Measurements from ENCODE around the gene MRPL58. TPM values are rescaled to one million over a fixed set of nuclear protein-coding genes. Genes with fewer than 3 reads are reported as not detected.

MRPL58 gene
- total and polyA plus RNA-seq, 10 of the 15 experiments (the other 5 are each of a cell fraction or from before 2014, with no cell fraction given) = 23.0 to 64.3 (median 51.9) TPM

DNA sequence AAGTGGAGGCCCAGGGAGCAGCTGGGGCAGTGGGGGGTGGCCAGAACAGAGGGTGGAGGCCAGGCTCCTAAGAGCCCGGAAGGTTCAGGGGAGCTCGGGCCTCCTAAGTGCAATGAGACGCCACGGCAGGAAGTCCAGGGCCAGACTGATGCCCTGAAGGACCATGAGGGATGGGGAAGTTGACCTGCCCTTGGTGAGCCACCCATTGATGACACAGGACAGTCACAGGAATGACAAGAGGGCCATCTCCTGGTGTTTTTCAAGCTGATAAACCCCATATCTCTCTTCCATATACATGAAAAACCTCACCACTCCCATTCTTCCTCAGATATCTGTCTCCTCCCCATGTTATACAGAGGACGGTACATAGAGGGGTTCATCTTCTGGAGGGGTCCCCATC, 5.8 kb upstream of the MRPL58 start:
- Histone ChIP-seq H3K4me3 (no peak overlapping the region), H4K20me1 (ENCODE audit: control insufficient read depth, insufficient read depth) (no peaks in the 10 kb centered on the region), H3K9ac (ENCODE audit: control insufficient read depth, insufficient read depth, low read length) (no peak overlapping the region), H3K4me1 (ENCODE audit: control insufficient read depth, insufficient read depth, low read length) (no peaks in the 10 kb centered on the region; the same call in 1 of the 2 replicates), H3K79me2 (ENCODE audit: control insufficient read depth, insufficient read depth, low read length) (no peaks in the 10 kb centered on the region), H3K4me2 (ENCODE audit: control insufficient read depth, insufficient read depth) (no peak overlapping the region), H3K9me3 (replicated peaks; ENCODE audit: control insufficient read depth, insufficient read depth, low read length) (no peaks in the 10 kb centered on the region), H3K36me3 (ENCODE audit: control insufficient read depth in 2 of 2, insufficient read depth in 2 of 2, low read length in 1 of 2) (no peaks in the 10 kb centered on the region), H3K27me3 (replicated peaks in 1 of 2; ENCODE audit: control insufficient read depth in 2 of 2, insufficient read depth in 2 of 2, low read length in 1 of 2) (no peaks in the 10 kb centered on the region; a peak in 1 of 4 replicates), H3K27ac (ENCODE audit: control insufficient read depth, insufficient read depth) (no peak overlapping the region), H2AFZ (ENCODE audit: control insufficient read depth, low read depth, low read length) (no peak overlapping the region)
- intact Hi-C loops (cut with micrococcal nuclease; ENCODE audit: unreplicated experiment) = no loop called here
- ChIA-PET SMC1A (ENCODE audit: uncharacterized antibody, unreplicated experiment) (interaction anchor here (0.6 to 4.1 kb wide), 4 partner anchors 19 to 353 kb away, joined by 3 to 20 read pairs (median 3); partner anchors contain the start of gene CDR2L), CTCF (interaction anchor here (2.1 to 6.2 kb wide), 2 partner anchors 45 to 195 kb away, joined by 6 to 56 read pairs; no protein-coding TSS in a partner anchor), RAD21 (ENCODE audit: unreplicated experiment) (interaction anchor here (0.7 to 4.4 kb wide), 3 partner anchors 13 to 638 kb away, joined by 3 to 39 read pairs (median 3); no protein-coding TSS in a partner anchor), POLR2A (interaction anchor here (0.6 kb wide), 1 partner anchor 126 kb away, joined by 3 read pairs; no protein-coding TSS in a partner anchor)
- FAIRE-seq (no peak), ATAC-seq (no peak), DNase-seq (ENCODE audit: low read depth, low spot score) (no peak)
- in situ Hi-C loops (cut with MboI) = no loop called here
- no peak for TF ChIP-seq IRF4 (IDR thresholded peaks at IDR 0.05; ENCODE audit: low read depth, low read length)
- TF ChIP-seq RAD21 (IDR thresholded peaks at IDR 0.05; ENCODE audit: insufficient read depth, low read depth, low read length) = peak; percentile 42
- WGBS (ENCODE audit: insufficient coverage, insufficient replicate concordance, low lambda C conversion rate, missing lambda C conversion rate) = 31% methylated on average over 5 of the region's 5 CpGs
- BruUV-seq (replicated peaks) = no TSS peak

DNA sequence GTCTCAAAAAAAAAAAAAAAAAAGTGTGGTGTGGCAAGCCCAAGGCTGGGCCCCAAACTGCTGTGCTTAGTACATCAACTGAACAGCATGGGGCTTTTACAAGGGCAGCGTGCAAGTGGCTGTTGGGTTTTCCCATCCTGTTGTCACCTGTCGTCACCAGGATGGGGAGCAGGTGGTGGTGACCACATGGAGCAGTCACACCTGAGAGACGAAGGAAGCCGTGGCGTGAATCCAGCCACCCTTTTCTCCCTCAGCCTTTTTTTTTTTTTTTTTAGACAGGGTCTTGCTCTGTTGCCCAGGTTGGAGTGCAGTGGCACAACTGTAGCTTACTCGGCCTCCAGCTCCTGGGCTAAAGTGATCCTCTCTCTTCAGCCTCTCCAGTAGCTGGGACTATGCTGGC, 4.1 kb upstream of the MRPL58 start:
- H3K4me3 ChIP-seq = no peak overlapping the region
- POLR2A ChIA-PET = interaction anchor here (0.6 to 0.7 kb wide), 2 partner anchors 9 to 25 kb away, joined by 3 to 5 read pairs; no protein-coding TSS in a partner anchor
- CTCF ChIA-PET = interaction anchor here (1.0 to 6.2 kb wide), 4 partner anchors 20 to 83 kb away, joined by 3 to 56 read pairs (median 4); partner anchors contain the start of gene CDR2L
- H3K9ac ChIP-seq (ENCODE audit: control insufficient read depth, insufficient read depth, low read length) = no peak overlapping the region
- no peak overlapping the region for H2AFZ ChIP-seq (ENCODE audit: control insufficient read depth, low read depth, low read length)
- no peak overlapping the region for H3K27ac ChIP-seq (ENCODE audit: control insufficient read depth, insufficient read depth)
- H3K4me1 ChIP-seq (ENCODE audit: control insufficient read depth, insufficient read depth, low read length) = peaks cover 3% of the 10 kb centered on the region
- peaks cover 5% of the 10 kb centered on the region for H3K79me2 ChIP-seq (ENCODE audit: control insufficient read depth, insufficient read depth, low read length)
- in situ Hi-C loops (cut with MboI) (no loop called here), intact Hi-C loops (cut with micrococcal nuclease; ENCODE audit: unreplicated experiment) (no loop called here)
- 6% methylated on average over 5 of the region's 6 CpGs for WGBS (ENCODE audit: insufficient coverage, insufficient replicate concordance, low lambda C conversion rate, missing lambda C conversion rate)
- H3K27me3 ChIP-seq (replicated peaks in 1 of 2; ENCODE audit: control insufficient read depth in 2 of 2, insufficient read depth in 2 of 2, low read length in 1 of 2) = no peaks in the 10 kb centered on the region; a peak in 1 of 4 replicates
- RAD21 ChIA-PET (ENCODE audit: unreplicated experiment) = interaction anchor here (0.7 to 4.4 kb wide), 4 partner anchors 46 to 106 kb away, joined by 3 to 39 read pairs (median 4); no protein-coding TSS in a partner anchor
- FAIRE-seq (no peak), ATAC-seq (peak; percentile 4; the same call in 2 of the 3 replicates), DNase-seq (ENCODE audit: low read depth, low spot score) (no peak)
- BruUV-seq (replicated peaks) = no TSS peak
- SMC1A ChIA-PET (ENCODE audit: uncharacterized antibody, unreplicated experiment) = interaction anchor here (1.5 to 4.1 kb wide), 2 partner anchors 15 to 47 kb away, joined by 5 to 20 read pairs; no protein-coding TSS in a partner anchor
- H3K4me2 ChIP-seq (ENCODE audit: control insufficient read depth, insufficient read depth) = no peak overlapping the region
- no peaks in the 10 kb centered on the region for H3K9me3 ChIP-seq (replicated peaks; ENCODE audit: control insufficient read depth, insufficient read depth, low read length)
- H3K36me3 ChIP-seq (ENCODE audit: control insufficient read depth in 2 of 2, insufficient read depth in 2 of 2, low read length in 1 of 2) = no peaks in the 10 kb centered on the region
- H4K20me1 ChIP-seq (ENCODE audit: control insufficient read depth, insufficient read depth) = no peaks in the 10 kb centered on the region
- TF ChIP-seq EED (IDR thresholded peaks at IDR 0.05; ENCODE audit: low read depth) = 0 out of 2 replicates have a peak, but pooled peaks have one; percentile 22
- TF ChIP-seq, protein P1, sequence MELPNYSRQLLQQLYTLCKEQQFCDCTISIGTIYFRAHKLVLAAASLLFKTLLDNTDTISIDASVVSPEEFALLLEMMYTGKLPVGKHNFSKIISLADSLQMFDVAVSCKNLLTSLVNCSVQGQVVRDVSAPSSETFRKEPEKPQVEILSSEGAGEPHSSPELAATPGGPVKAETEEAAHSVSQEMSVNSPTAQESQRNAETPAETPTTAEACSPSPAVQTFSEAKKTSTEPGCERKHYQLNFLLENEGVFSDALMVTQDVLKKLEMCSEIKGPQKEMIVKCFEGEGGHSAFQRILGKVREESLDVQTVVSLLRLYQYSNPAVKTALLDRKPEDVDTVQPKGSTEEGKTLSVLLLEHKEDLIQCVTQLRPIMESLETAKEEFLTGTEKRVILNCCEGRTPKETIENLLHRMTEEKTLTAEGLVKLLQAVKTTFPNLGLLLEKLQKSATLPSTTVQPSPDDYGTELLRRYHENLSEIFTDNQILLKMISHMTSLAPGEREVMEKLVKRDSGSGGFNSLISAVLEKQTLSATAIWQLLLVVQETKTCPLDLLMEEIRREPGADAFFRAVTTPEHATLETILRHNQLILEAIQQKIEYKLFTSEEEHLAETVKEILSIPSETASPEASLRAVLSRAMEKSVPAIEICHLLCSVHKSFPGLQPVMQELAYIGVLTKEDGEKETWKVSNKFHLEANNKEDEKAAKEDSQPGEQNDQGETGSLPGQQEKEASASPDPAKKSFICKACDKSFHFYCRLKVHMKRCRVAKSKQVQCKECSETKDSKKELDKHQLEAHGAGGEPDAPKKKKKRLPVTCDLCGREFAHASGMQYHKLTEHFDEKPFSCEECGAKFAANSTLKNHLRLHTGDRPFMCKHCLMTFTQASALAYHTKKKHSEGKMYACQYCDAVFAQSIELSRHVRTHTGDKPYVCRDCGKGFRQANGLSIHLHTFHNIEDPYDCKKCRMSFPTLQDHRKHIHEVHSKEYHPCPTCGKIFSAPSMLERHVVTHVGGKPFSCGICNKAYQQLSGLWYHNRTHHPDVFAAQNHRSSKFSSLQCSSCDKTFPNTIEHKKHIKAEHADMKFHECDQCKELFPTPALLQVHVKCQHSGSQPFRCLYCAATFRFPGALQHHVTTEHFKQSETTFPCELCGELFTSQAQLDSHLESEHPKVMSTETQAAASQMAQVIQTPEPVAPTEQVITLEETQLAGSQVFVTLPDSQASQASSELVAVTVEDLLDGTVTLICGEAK (IDR thresholded peaks at IDR 0.05; ENCODE audit: borderline replicate concordance) = no peak
- TF ChIP-seq CBFB (IDR thresholded peaks at IDR 0.05; ENCODE audit: low read depth) = no peak
- 0 out of 2 replicates have a peak, but pooled peaks have one; percentile 30 for TF ChIP-seq TCF12 (IDR thresholded peaks at IDR 0.05; ENCODE audit: low read depth, low read length)
- TF ChIP-seq BHLHE40 (IDR thresholded peaks at IDR 0.05; ENCODE audit: borderline replicate concordance in 1 of 2, low read depth in 2 of 2, low read length in 1 of 2) = peak in 1 of 2 experiments; percentile 17; a peak in 1 of 4 replicates
- TF ChIP-seq ZNF274 (IDR thresholded peaks at IDR 0.05; ENCODE audit: insufficient read depth, insufficient read length) = no peak
- TF ChIP-seq KDM1A (IDR thresholded peaks at IDR 0.05; ENCODE audit: borderline replicate concordance) = no peak
- TF ChIP-seq CREM (IDR thresholded peaks at IDR 0.05; ENCODE audit: low read depth) = 0 out of 2 replicates have a peak, but pooled peaks have one; percentile 13
- TF ChIP-seq ZNF384 (IDR thresholded peaks at IDR 0.05; ENCODE audit: borderline replicate concordance, low read depth, low read length) = peak; percentile 14; the same call in 1 of the 2 replicates

All from GM12878 (cell line).